Epidermal melanocyte (primary cell): Measurements from ENCODE around the gene ADGRV1.
"Not testable (repeated sequence)": the region's sequence is repeated elsewhere in the genome, so short reads cannot be mapped to it uniquely, and the experiment has no call there.

Experiments
- DNase-seq: peaks from one replicate; pipeline ENCODE4 v3.0.0; 2011; ENCODE audit warnings: low spot score; ENCODE audit not compliant: insufficient read length

ADGRV1 gene

GRCh38 chr5:91053741-91054025 is 495.1 kb downstream of the ADGRV1 start:
- no peak for DNase-seq

- no peak for DNase-seq
Measured at GRCh38 chr5:91058155-91058554, 499.6 kb downstream of the ADGRV1 start.

- DNase-seq, result no peak
Measured at GRCh38 chr5:91058575-91058974, 500.0 kb downstream of the ADGRV1 start.

GRCh38 chr5:91059409-91059808 is 500.8 kb downstream of the ADGRV1 start:
- no peak for DNase-seq

- no peak for DNase-seq
Measured at GRCh38 chr5:91061094-91061493, 502.5 kb downstream of the ADGRV1 start.

- DNase-seq, result no peak
Measured at GRCh38 chr5:91061946-91062562, 503.5 kb downstream of the ADGRV1 start.

- DNase-seq, result not testable (repeated sequence)
Measured at GRCh38 chr5:91063098-91063690, 504.6 kb downstream of the ADGRV1 start.

GRCh38 chr5:91065496-91065895 is 506.9 kb downstream of the ADGRV1 start:
- DNase-seq, result no peak

- no peak for DNase-seq
Measured at GRCh38 chr5:91069364-91069763, 510.8 kb downstream of the ADGRV1 start.

GRCh38 chr5:91070761-91071550 is 512.4 kb downstream of the ADGRV1 start:
- no peak for DNase-seq

GRCh38 chr5:91072881-91073280 is 514.3 kb downstream of the ADGRV1 start:
- DNase-seq, result no peak

- no peak for DNase-seq
Measured at GRCh38 chr5:91074615-91075014, 516.0 kb downstream of the ADGRV1 start.

- no peak for DNase-seq
Measured at GRCh38 chr5:91076138-91076537, 517.5 kb downstream of the ADGRV1 start.

GRCh38 chr5:91077623-91078022 is 519.0 kb downstream of the ADGRV1 start:
- no peak for DNase-seq

GRCh38 chr5:91079037-91079436 is 520.4 kb downstream of the ADGRV1 start:
- DNase-seq, result no peak

GRCh38 chr5:91089758-91090157 is 531.2 kb downstream of the ADGRV1 start:
- DNase-seq, result no peak

GRCh38 chr5:91090995-91091394 is 532.4 kb downstream of the ADGRV1 start:
- DNase-seq, result no peak

- no peak for DNase-seq
Measured at GRCh38 chr5:91091471-91092234, 533.1 kb downstream of the ADGRV1 start.

- DNase-seq, result no peak
Measured at GRCh38 chr5:91092859-91093783, 534.5 kb downstream of the ADGRV1 start.

GRCh38 chr5:91095313-91095712 is 536.7 kb downstream of the ADGRV1 start:
- DNase-seq, result no peak

GRCh38 chr5:91095786-91096385 is 537.3 kb downstream of the ADGRV1 start:
- DNase-seq, result no peak
